A549 (cell line): ENCODE data around the gene SLC5A3. TPM values are rescaled to one million over a fixed set of nuclear protein-coding genes. Genes with fewer than 3 reads are reported as not detected.

ENCODE experiments used
- ATAC-seq, 2 experiments: fragments of 200-7000 bp in 1 of 2; fragments of >200 bp in 1 of 2; cut with Nextera tagmentation in 1 of 2; cut with Tn5 transposase in 1 of 2; 3 replicates each; pipeline versions ENCODE4 v1.8.0 to v1.9.1; 2018 to 2020; ENCODE audit warnings: mild to moderate bottlenecking in 1 of 2, moderate library complexity in 1 of 2
- CTCF ChIA-PET: fragments of 300-600 bp; sonication (Branson Sonifier 250); formaldehyde crosslinking; extraction: SDS; loops from one replicate; lab custom pipeline; 2021; ENCODE audit warnings: antibody characterized with exemption, inconsistent platforms; lab: Yijun Ruan, JAX
- POLR2A ChIA-PET: fragments of 350-600 bp; formaldehyde crosslinking; extraction: SDS; loops from one replicate; lab custom pipeline; 2021; ENCODE audit warnings: antibody characterized with exemption, inconsistent platforms; lab: Yijun Ruan, JAX
- DNase-seq, 2 experiments: peaks; one replicate each; pipeline versions ENCODE4 v3.0.0 to v3.0.0-alpha.2; 2011 to 2016; ENCODE audit warnings: low read depth in 1 of 2, low spot score in 1 of 2
- FAIRE-seq: peaks from 2 replicates; lab custom pipeline; 2011; peaks lifted over from hg19 to GRCh38; lab: Jason Lieb, UNC
- H3K27ac ChIP-seq, 2 experiments: fragments of >200 bp; sonication (Bioruptor Twin); formaldehyde crosslinking; 3 replicates each; pipeline ENCODE4 v1.5.1; 2016 to 2017
- H3K4me1 ChIP-seq: fragments of >200 bp; sonication (Bioruptor Twin); formaldehyde crosslinking; 3 replicates; pipeline ENCODE4 v1.6.1; 2016
- H3K4me2 ChIP-seq: fragments of >200 bp; sonication (Bioruptor Twin); formaldehyde crosslinking; 3 replicates; pipeline ENCODE4 v1.6.1; 2016
- H3K4me3 ChIP-seq: fragments of >200 bp; sonication (Bioruptor Twin); formaldehyde crosslinking; 3 replicates; pipeline ENCODE4 v1.5.1; 2016
- H3K9me3 ChIP-seq: fragments of >200 bp; sonication (Bioruptor Twin); formaldehyde crosslinking; 3 replicates; pipeline ENCODE4 v1.6.1; 2016
- BHLHE40 ChIP-seq: IDR thresholded peaks from 2 replicates; pipeline ENCODE4 v1.6.1; 2012; ENCODE audit warnings: low read depth, low read length, inconsistent platforms
- CBX2 ChIP-seq: fragments of 200-600 bp; sonication (generic); IDR thresholded peaks from 2 replicates; pipeline ENCODE4 v1.6.1; 2016; ENCODE audit warnings: low read depth, mild to moderate bottlenecking, borderline replicate concordance
- CHD2 ChIP-seq: fragments of 150-350 bp; IDR thresholded peaks from 2 replicates; pipeline ENCODE4 v1.6.1; 2014; ENCODE audit warnings: low read length; ENCODE audit not compliant: partially characterized antibody
- CTCF ChIP-seq: fragments of >200 bp; sonication (Bioruptor Twin); formaldehyde crosslinking; IDR thresholded peaks from 3 replicates; pipeline ENCODE4 v1.5.1; 2016
- EHF ChIP-seq: fragments of 250-450 bp; sonication (Bioruptor Pico); IDR thresholded peaks from 2 replicates; pipeline ENCODE4 v1.5.0; 2020; ENCODE audit warnings: mild to moderate bottlenecking
- EHMT2 ChIP-seq: fragments of 200-600 bp; sonication (generic); IDR thresholded peaks from 2 replicates; pipeline ENCODE4 v1.6.1; 2016; ENCODE audit warnings: antibody characterized with exemption, low read depth, mild to moderate bottlenecking, moderate library complexity
- ESRRA ChIP-seq: fragments of 150-350 bp; IDR thresholded peaks from 2 replicates; pipeline ENCODE4 v1.6.1; 2014; ENCODE audit warnings: mild to moderate bottlenecking, low read length, borderline replicate concordance
- FOSL2 ChIP-seq, 2 experiments: fragments of 450-650 bp in 1 of 2; fragments of >200 bp in 1 of 2; sonication (Bioruptor Twin) in 1 of 2; formaldehyde crosslinking; IDR thresholded peaks; 2 replicates each; pipeline versions ENCODE4 v1.5.0 to v1.6.1; 2016 to 2020; ENCODE audit warnings: mild to moderate bottlenecking in 1 of 2, moderate library complexity in 1 of 2
- GATA3 ChIP-seq: IDR thresholded peaks from 2 replicates; pipeline ENCODE4 v1.6.1; 2012; ENCODE audit warnings: borderline replicate concordance
- HDAC2 ChIP-seq: fragments of 200-600 bp; sonication (generic); IDR thresholded peaks from 2 replicates; pipeline ENCODE4 v1.6.1; 2016
- HEYL ChIP-seq: fragments of 250-450 bp; sonication (Bioruptor Pico); IDR thresholded peaks from 2 replicates; pipeline ENCODE4 v1.8.0; 2021; ENCODE audit warnings: mild to moderate bottlenecking, moderate library complexity
- HMGXB4 ChIP-seq: fragments of 250-450 bp; sonication (Bioruptor Pico); IDR thresholded peaks from 2 replicates; pipeline ENCODE4 v1.5.0; 2021; ENCODE audit warnings: mild to moderate bottlenecking, moderate library complexity, borderline replicate concordance
- HOXB13 ChIP-seq: fragments of 250-450 bp; sonication (Bioruptor Pico); IDR thresholded peaks from 2 replicates; pipeline ENCODE4 v1.5.0; 2020; ENCODE audit warnings: low read depth, mild to moderate bottlenecking, moderate library complexity
- HOXB5 ChIP-seq: fragments of 250-450 bp; sonication (Bioruptor Pico); IDR thresholded peaks from 2 replicates; pipeline ENCODE4 v1.5.0; 2020; ENCODE audit warnings: mild to moderate bottlenecking, moderate library complexity
- JUN ChIP-seq, 2 experiments: fragments of >200 bp; sonication (Bioruptor Twin); formaldehyde crosslinking; IDR thresholded peaks; 2 replicates in 1 of 2; 3 replicates in 1 of 2; pipeline ENCODE4 v1.6.1; 2016 to 2017
- JUNB ChIP-seq: fragments of >200 bp; sonication (Bioruptor Twin); formaldehyde crosslinking; IDR thresholded peaks from 2 replicates; pipeline ENCODE4 v1.6.1; 2016
- MAFK ChIP-seq: fragments of 450-650 bp; IDR thresholded peaks from 2 replicates; pipeline ENCODE4 v1.6.1; 2014; ENCODE audit not compliant: partially characterized antibody
- MAX ChIP-seq: IDR thresholded peaks from 2 replicates; pipeline ENCODE4 v1.6.1; 2012
- MAZ ChIP-seq: fragments of 150-350 bp; IDR thresholded peaks from 2 replicates; pipeline ENCODE4 v1.6.1; 2014; ENCODE audit warnings: antibody characterized with exemption, low read depth, low read length, borderline replicate concordance
- MYC ChIP-seq: IDR thresholded peaks from 2 replicates; pipeline ENCODE4 v1.6.1; 2012; ENCODE audit warnings: mild to moderate bottlenecking, inconsistent platforms, low read length, improper control_type of control experiment, borderline replicate concordance
- NPAS2 ChIP-seq: fragments of 250-450 bp; sonication (Bioruptor Pico); IDR thresholded peaks from 2 replicates; pipeline ENCODE4 v1.8.0; 2022; ENCODE audit warnings: mild to moderate bottlenecking, moderate library complexity, borderline replicate concordance
- PBX3 ChIP-seq: IDR thresholded peaks from 2 replicates; pipeline ENCODE4 v1.6.1; 2012
- PHF8 ChIP-seq: fragments of 200-600 bp; sonication (generic); IDR thresholded peaks from 2 replicates; pipeline ENCODE4 v1.6.1; 2016; ENCODE audit warnings: low read depth, mild to moderate bottlenecking, antibody characterized with exemption, moderate library complexity, borderline replicate concordance
- POLR2AphosphoS2 ChIP-seq: conservative IDR thresholded peaks from 2 replicates; pipeline ENCODE4 v1.6.1; 2012; ENCODE audit warnings: low read length, improper control_type of control experiment, inconsistent platforms
- RARB ChIP-seq: fragments of 250-450 bp; sonication (Bioruptor Pico); IDR thresholded peaks from 2 replicates; pipeline ENCODE4 v1.8.0; 2021; ENCODE audit warnings: mild to moderate bottlenecking, moderate library complexity
- RCOR1 ChIP-seq: fragments of 150-350 bp; IDR thresholded peaks from 2 replicates; pipeline ENCODE4 v1.6.1; 2014; ENCODE audit warnings: antibody characterized with exemption, low read length, low read depth
- SMC3 ChIP-seq: fragments of >200 bp; sonication (Bioruptor Twin); formaldehyde crosslinking; IDR thresholded peaks from 3 replicates; pipeline ENCODE4 v1.6.1; 2018; ENCODE audit warnings: inconsistent platforms
- TFCP2L1 ChIP-seq: fragments of 250-450 bp; sonication (Bioruptor Pico); IDR thresholded peaks from 2 replicates; pipeline ENCODE4 v1.5.0; 2021; ENCODE audit warnings: mild to moderate bottlenecking
- TP53 ChIP-seq: fragments of 250-450 bp; sonication (Bioruptor Pico); IDR thresholded peaks from 2 replicates; pipeline ENCODE4 v1.5.0; 2021; ENCODE audit warnings: mild to moderate bottlenecking, moderate library complexity
- ZC3H11A ChIP-seq: fragments of 450-650 bp; IDR thresholded peaks from 2 replicates; pipeline ENCODE4 v1.6.1; 2014; ENCODE audit warnings: antibody characterized with exemption, mild to moderate bottlenecking
- ZFP36 ChIP-seq: fragments of 450-650 bp; IDR thresholded peaks from 2 replicates; pipeline ENCODE4 v1.6.1; 2014; ENCODE audit warnings: borderline replicate concordance; ENCODE audit not compliant: partially characterized antibody
- WGBS: methylation state at CpG from one replicate; pipeline ENCODE4 v1.1.6; 2017; ENCODE audit errors: missing lambda C conversion rate; 5-methylcytosine and 5-hydroxymethylcytosine counted together
- polyA plus RNA-seq, 4 experiments: library from polyadenylated mRNA; depleted of rRNA in 3 of 4; stranded (reverse); fragments of >200 nt; fragmentation: RNase III in 1 of 4; extraction: RNeasy Plus Mini Kit Qiagen cat#74134 plus additional on column Dnase treatment in 1 of 4; gene quantifications; 2 replicates in 3 of 4; 3 replicates in 1 of 4; pipeline ENCODE4 v1.2.3, GENCODE V29; 2011 to 2017
- TF ChIP-seq, protein P1 (sequence below): fragments of 450-650 bp; IDR thresholded peaks from 2 replicates; pipeline ENCODE4 v1.6.1; 2014; ENCODE audit warnings: antibody characterized with exemption
- TF ChIP-seq, protein P2 (sequence below): IDR thresholded peaks from 2 replicates; pipeline ENCODE4 v1.6.1; 2012; ENCODE audit warnings: low read depth, borderline replicate concordance
- TF ChIP-seq, protein P3 (sequence below): fragments of >200 bp; sonication (Bioruptor Twin); formaldehyde crosslinking; IDR thresholded peaks from 2 replicates; pipeline ENCODE4 v1.6.1; 2016

The SLC5A3 gene
- polyA plus RNA-seq, 2 of the 4 experiments (the other 2 are of a cell fraction), result 7.2 to 7.7 TPM

GRCh38 chr21:34116569-34116968 is 43.2 kb downstream of the SLC5A3 start:
- WGBS, result 90% methylated on average over 3 of the region's 3 CpGs
- no peak for DNase-seq
- no peak overlapping the region for H3K4me3 ChIP-seq
- peaks cover 4% of the 10 kb centered on the region; the same call in 1 of the 3 replicates for H3K4me1 ChIP-seq
- no peak for FAIRE-seq
- ATAC-seq, result no peak
- TF ChIP-seq JUNB (no peak), MAFK (no peak), MAZ (no peak), EHF (CRISPR knock-in tag) (no peak), RARB (CRISPR knock-in tag) (no peak), GATA3 (no peak), CHD2 (no peak), EHMT2 (no peak), JUN (IDR thresholded peaks at IDR 0.05) (no peak), ESRRA (no peak), FOSL2 (IDR thresholded peaks at IDR 0.05) (no peak), FOSL2 (CRISPR knock-in tag; IDR thresholded peaks at IDR 0.05) (no peak), POLR2AphosphoS2 (no peak), PHF8 (no peak), ZFP36 (no peak), TFCP2L1 (no peak)
- TF ChIP-seq, protein P1, sequence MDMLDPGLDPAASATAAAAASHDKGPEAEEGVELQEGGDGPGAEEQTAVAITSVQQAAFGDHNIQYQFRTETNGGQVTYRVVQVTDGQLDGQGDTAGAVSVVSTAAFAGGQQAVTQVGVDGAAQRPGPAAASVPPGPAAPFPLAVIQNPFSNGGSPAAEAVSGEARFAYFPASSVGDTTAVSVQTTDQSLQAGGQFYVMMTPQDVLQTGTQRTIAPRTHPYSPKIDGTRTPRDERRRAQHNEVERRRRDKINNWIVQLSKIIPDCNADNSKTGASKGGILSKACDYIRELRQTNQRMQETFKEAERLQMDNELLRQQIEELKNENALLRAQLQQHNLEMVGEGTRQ, result no peak
- TF ChIP-seq, protein P2, sequence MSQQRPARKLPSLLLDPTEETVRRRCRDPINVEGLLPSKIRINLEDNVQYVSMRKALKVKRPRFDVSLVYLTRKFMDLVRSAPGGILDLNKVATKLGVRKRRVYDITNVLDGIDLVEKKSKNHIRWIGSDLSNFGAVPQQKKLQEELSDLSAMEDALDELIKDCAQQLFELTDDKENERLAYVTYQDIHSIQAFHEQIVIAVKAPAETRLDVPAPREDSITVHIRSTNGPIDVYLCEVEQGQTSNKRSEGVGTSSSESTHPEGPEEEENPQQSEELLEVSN, result no peak
- ChIA-PET POLR2A (no interaction called here), CTCF (no interaction called here)
- no peak overlapping the region for H3K27ac ChIP-seq
- no peaks in the 10 kb centered on the region for H3K9me3 ChIP-seq
- H3K4me2 ChIP-seq, result no peak overlapping the region

- CTCF ChIA-PET, result no interaction called here
Measured at GRCh38 chr21:34120867-34121266, 47.5 kb downstream of the SLC5A3 start.

More at GRCh38 chr21:34120867-34121266, 47.5 kb downstream of the SLC5A3 start:
- TF ChIP-seq BHLHE40 (no peak), MAFK (no peak), NPAS2 (CRISPR knock-in tag) (no peak), PBX3 (no peak), CHD2 (no peak), TP53 (CRISPR knock-in tag) (no peak), RCOR1 (no peak), HDAC2 (no peak), HOXB13 (CRISPR knock-in tag) (no peak), CTCF (no peak), HEYL (CRISPR knock-in tag) (no peak), SMC3 (no peak), ZC3H11A (no peak), CBX2 (no peak), MYC (no peak), HOXB5 (CRISPR knock-in tag) (no peak), MAX (no peak), HMGXB4 (CRISPR knock-in tag) (no peak)
- TF ChIP-seq, protein P3, sequence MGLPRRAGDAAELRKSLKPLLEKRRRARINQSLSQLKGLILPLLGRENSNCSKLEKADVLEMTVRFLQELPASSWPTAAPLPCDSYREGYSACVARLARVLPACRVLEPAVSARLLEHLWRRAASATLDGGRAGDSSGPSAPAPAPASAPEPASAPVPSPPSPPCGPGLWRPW, result no peak
- TF ChIP-seq, protein P1, result no peak
- TF ChIP-seq, all 56 proteins: peak for 0
- no peak overlapping the region for H3K27ac ChIP-seq
- DNase-seq (no peak), ATAC-seq (no peak), FAIRE-seq (no peak)
- POLR2A ChIA-PET, result no interaction called here
- H3K9me3 ChIP-seq, result no peaks in the 10 kb centered on the region
- no peaks in the 10 kb centered on the region for H3K4me1 ChIP-seq
- no peak overlapping the region for H3K4me3 ChIP-seq
- WGBS, result 92% methylated on average over 2 of the region's 2 CpGs
- H3K4me2 ChIP-seq, result no peak overlapping the region
